ENCODE results near the gene CAMKV.

CAMKV gene

DNA sequence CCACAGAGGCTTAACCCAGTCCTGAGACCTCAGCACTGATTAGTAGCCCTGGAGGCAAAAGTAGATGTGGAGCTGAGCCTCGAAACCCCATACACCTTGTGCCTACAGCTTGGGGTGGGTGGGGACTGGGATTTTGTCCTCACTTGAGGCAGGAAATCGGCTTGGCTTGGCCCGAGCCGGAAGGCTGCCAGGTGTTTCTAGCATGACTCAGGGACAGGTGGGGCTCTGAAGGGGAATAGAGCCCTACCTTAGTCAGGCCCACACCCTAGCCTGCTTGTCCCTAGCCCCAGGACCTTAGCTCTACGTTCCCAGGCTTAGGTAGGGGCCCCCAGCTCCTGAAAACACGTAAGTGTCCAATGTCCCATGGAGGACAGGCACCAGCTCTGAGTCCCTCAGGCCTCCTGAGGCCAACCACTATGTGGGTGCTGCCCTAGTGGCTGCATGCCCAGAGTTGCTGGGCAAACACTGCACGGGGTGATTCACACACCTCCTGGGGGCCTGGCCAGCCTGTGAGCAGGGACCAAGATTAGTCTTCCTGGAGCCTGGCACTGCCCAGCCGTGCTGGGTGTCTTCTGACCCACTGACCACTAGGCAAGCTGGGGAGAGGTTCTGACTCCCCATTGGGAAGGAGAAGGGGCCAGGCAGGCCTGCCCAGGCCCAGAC is 30.9 kb upstream of the CAMKV start:
- DNase-seq (ENCODE audit: low read depth in 1 of 2, low spot score in 1 of 2), result no peak
- H3K27ac ChIP-seq (replicated peaks), result no peak overlapping the region
- H3K27me3 ChIP-seq (ENCODE audit: insufficient read depth, poor library complexity, severe bottlenecking), result peaks cover 2% of the 10 kb centered on the region
- TF ChIP-seq SPI1 (IDR thresholded peaks at IDR 0.05; ENCODE audit: borderline replicate concordance, low read depth) (no peak), POLR2AphosphoS5 (IDR thresholded peaks at IDR 0.05; ENCODE audit: low read depth) (no peak), GABPA (IDR thresholded peaks at IDR 0.05; ENCODE audit: low read depth) (no peak)
- TF ChIP-seq, protein P1, sequence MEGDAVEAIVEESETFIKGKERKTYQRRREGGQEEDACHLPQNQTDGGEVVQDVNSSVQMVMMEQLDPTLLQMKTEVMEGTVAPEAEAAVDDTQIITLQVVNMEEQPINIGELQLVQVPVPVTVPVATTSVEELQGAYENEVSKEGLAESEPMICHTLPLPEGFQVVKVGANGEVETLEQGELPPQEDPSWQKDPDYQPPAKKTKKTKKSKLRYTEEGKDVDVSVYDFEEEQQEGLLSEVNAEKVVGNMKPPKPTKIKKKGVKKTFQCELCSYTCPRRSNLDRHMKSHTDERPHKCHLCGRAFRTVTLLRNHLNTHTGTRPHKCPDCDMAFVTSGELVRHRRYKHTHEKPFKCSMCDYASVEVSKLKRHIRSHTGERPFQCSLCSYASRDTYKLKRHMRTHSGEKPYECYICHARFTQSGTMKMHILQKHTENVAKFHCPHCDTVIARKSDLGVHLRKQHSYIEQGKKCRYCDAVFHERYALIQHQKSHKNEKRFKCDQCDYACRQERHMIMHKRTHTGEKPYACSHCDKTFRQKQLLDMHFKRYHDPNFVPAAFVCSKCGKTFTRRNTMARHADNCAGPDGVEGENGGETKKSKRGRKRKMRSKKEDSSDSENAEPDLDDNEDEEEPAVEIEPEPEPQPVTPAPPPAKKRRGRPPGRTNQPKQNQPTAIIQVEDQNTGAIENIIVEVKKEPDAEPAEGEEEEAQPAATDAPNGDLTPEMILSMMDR (IDR thresholded peaks at IDR 0.05; ENCODE audit: insufficient read depth, low read length), result no peak
- TF ChIP-seq, protein P2, sequence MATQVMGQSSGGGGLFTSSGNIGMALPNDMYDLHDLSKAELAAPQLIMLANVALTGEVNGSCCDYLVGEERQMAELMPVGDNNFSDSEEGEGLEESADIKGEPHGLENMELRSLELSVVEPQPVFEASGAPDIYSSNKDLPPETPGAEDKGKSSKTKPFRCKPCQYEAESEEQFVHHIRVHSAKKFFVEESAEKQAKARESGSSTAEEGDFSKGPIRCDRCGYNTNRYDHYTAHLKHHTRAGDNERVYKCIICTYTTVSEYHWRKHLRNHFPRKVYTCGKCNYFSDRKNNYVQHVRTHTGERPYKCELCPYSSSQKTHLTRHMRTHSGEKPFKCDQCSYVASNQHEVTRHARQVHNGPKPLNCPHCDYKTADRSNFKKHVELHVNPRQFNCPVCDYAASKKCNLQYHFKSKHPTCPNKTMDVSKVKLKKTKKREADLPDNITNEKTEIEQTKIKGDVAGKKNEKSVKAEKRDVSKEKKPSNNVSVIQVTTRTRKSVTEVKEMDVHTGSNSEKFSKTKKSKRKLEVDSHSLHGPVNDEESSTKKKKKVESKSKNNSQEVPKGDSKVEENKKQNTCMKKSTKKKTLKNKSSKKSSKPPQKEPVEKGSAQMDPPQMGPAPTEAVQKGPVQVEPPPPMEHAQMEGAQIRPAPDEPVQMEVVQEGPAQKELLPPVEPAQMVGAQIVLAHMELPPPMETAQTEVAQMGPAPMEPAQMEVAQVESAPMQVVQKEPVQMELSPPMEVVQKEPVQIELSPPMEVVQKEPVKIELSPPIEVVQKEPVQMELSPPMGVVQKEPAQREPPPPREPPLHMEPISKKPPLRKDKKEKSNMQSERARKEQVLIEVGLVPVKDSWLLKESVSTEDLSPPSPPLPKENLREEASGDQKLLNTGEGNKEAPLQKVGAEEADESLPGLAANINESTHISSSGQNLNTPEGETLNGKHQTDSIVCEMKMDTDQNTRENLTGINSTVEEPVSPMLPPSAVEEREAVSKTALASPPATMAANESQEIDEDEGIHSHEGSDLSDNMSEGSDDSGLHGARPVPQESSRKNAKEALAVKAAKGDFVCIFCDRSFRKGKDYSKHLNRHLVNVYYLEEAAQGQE (IDR thresholded peaks at IDR 0.05; ENCODE audit: insufficient replicate concordance, low read depth), result no peak
- no peak overlapping the region for H3K4me3 ChIP-seq (replicated peaks; ENCODE audit: insufficient read depth, low read length)

DNA sequence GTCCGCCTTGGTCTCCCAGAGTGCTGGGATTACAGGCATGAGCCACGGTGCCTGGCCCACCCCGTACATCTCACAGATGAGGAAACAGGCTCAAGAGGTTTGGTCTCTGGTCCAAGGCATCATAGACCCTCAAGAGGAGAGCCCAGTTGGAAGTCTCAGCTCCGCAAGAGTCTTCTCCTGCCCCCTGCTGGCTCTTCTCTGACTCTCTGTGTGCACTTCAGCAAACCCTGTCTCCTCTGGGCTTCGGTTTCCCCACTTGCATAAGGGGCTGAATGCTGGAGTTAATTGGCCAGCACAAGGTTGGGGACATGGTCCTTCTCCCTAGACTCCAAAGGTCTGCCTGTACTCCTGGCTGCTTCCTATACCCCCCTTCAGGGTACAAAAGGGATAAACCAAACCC is 30.1 kb upstream of the CAMKV start:
- DNase-seq (ENCODE audit: low read depth in 1 of 2, low spot score in 1 of 2), result peak in 1 of 2 experiments; percentile 25
- no peak overlapping the region for H3K4me3 ChIP-seq (replicated peaks; ENCODE audit: insufficient read depth, low read length)
- TF ChIP-seq, protein P1 (IDR thresholded peaks at IDR 0.05; ENCODE audit: insufficient read depth, low read length), result peak; percentile 20
- no peak for TF ChIP-seq SPI1 (IDR thresholded peaks at IDR 0.05; ENCODE audit: borderline replicate concordance, low read depth)
- no peak overlapping the region for H3K27ac ChIP-seq (replicated peaks)
- peaks cover 2% of the 10 kb centered on the region for H3K27me3 ChIP-seq (ENCODE audit: insufficient read depth, poor library complexity, severe bottlenecking)

DNA sequence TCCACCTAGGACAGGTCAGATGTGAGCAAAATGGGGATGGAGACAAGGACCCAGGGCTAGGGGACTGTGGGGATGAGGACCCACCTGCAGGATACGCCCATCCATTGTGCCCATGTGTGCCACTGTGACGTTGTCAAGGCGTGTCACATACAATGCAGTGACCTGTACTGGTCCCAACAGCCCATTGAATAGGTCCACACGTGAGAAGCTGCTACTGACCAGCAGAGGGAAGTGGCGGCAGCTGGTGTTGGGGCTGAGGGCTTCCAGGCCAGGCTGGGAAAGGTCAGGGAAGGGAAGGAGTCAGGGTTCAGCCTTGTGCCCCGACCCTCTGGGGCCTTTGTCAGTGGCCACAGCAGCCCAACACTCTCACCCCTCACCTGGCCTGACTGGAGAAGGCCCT is 29.3 kb upstream of the CAMKV start:
- no peak overlapping the region for H3K27ac ChIP-seq (replicated peaks)
- H3K4me3 ChIP-seq (replicated peaks; ENCODE audit: insufficient read depth, low read length), result no peak overlapping the region
- DNase-seq (ENCODE audit: low read depth in 1 of 2, low spot score in 1 of 2), result no peak
- TF ChIP-seq POLR2AphosphoS5 (IDR thresholded peaks at IDR 0.05; ENCODE audit: low read depth) (no peak), SPI1 (IDR thresholded peaks at IDR 0.05; ENCODE audit: borderline replicate concordance, low read depth) (no peak), GABPA (IDR thresholded peaks at IDR 0.05; ENCODE audit: low read depth) (no peak)
- TF ChIP-seq, protein P1 (IDR thresholded peaks at IDR 0.05; ENCODE audit: insufficient read depth, low read length), result no peak
- TF ChIP-seq, protein P2 (IDR thresholded peaks at IDR 0.05; ENCODE audit: insufficient replicate concordance, low read depth), result no peak
- peaks cover 2% of the 10 kb centered on the region for H3K27me3 ChIP-seq (ENCODE audit: insufficient read depth, poor library complexity, severe bottlenecking)

DNA sequence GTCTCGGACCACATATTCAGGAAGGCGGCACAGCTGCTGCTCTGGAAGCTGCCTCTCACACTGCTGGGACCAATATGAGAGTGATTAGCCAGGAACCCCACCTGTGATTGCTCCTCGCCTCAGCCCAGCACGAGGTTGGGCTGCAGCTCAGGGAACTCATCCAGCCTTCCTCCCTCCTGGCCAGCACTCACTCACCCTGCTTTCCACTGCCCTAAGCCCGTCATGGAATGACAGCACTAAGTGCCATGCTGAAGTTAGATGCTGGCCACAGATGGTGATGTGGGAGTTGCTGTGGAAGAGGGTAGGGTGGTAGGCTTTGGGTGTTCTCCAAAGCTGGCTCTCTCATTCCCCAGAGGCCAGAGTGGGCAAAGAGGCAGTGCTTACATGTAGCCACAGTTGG is 26.6 kb upstream of the CAMKV start:
- no peak for DNase-seq (ENCODE audit: low read depth in 1 of 2, low spot score in 1 of 2)
- no peak overlapping the region for H3K27ac ChIP-seq (replicated peaks)
- no peak overlapping the region for H3K4me3 ChIP-seq (replicated peaks; ENCODE audit: insufficient read depth, low read length)
- TF ChIP-seq GABPA (IDR thresholded peaks at IDR 0.05; ENCODE audit: low read depth) (no peak), POLR2AphosphoS5 (IDR thresholded peaks at IDR 0.05; ENCODE audit: low read depth) (no peak), SPI1 (IDR thresholded peaks at IDR 0.05; ENCODE audit: borderline replicate concordance, low read depth) (no peak)
- TF ChIP-seq, protein P2 (IDR thresholded peaks at IDR 0.05; ENCODE audit: insufficient replicate concordance, low read depth), result no peak
- TF ChIP-seq, protein P1 (IDR thresholded peaks at IDR 0.05; ENCODE audit: insufficient read depth, low read length), result no peak
- no peaks in the 10 kb centered on the region for H3K27me3 ChIP-seq (ENCODE audit: insufficient read depth, poor library complexity, severe bottlenecking)
